GM19468 (cell line): ENCODE results near the gene PTPN14.
"Not testable (repeated sequence)": the region's sequence is repeated elsewhere in the genome, so short reads cannot be mapped to it uniquely, and the experiment has no call there.

Source experiments
- ATAC-seq: cut with Tn5 transposase; IDR thresholded peaks from one replicate; pipeline ENCODE4 v1.9.1; 2021; ENCODE audit warnings: mild to moderate bottlenecking, moderate library complexity, moderate number of reproducible peaks; ENCODE audit not compliant: unreplicated experiment; ENCODE audit errors: extremely low read depth

Gene PTPN14

GRCh38 chr1:214514032-214514818 lies 37.2 kb downstream of the PTPN14 start:
- no peak for ATAC-seq

GRCh38 chr1:214513394-214513793 lies 38.0 kb downstream of the PTPN14 start:
- no peak for ATAC-seq

- ATAC-seq: no peak
Observed at GRCh38 chr1:214511639-214511998, 39.8 kb downstream of the PTPN14 start.

GRCh38 chr1:214510914-214511638 lies 40.3 kb downstream of the PTPN14 start:
- no peak for ATAC-seq

- no peak for ATAC-seq
Observed at GRCh38 chr1:214510477-214510876, 40.9 kb downstream of the PTPN14 start.

- not testable (repeated sequence) for ATAC-seq
Observed at GRCh38 chr1:214509622-214510021, 41.8 kb downstream of the PTPN14 start.

GRCh38 chr1:214506972-214507431 lies 44.4 kb downstream of the PTPN14 start:
- peak; percentile 76 for ATAC-seq

GRCh38 chr1:214505134-214505533 lies 46.3 kb downstream of the PTPN14 start:
- no peak for ATAC-seq

- ATAC-seq: no peak
Observed at GRCh38 chr1:214504330-214504729, 47.1 kb downstream of the PTPN14 start.

GRCh38 chr1:214503553-214503952 lies 47.8 kb downstream of the PTPN14 start:
- no peak for ATAC-seq

GRCh38 chr1:214500340-214501055 lies 50.9 kb downstream of the PTPN14 start:
- ATAC-seq: no peak

- no peak for ATAC-seq
Observed at GRCh38 chr1:214499732-214500131, 51.7 kb downstream of the PTPN14 start.

- no peak for ATAC-seq
Observed at GRCh38 chr1:214498021-214498420, 53.4 kb downstream of the PTPN14 start.

- ATAC-seq: no peak
Observed at GRCh38 chr1:214496126-214496525, 55.3 kb downstream of the PTPN14 start.

GRCh38 chr1:214494706-214495105 lies 56.7 kb downstream of the PTPN14 start:
- ATAC-seq: no peak

- ATAC-seq: not testable (repeated sequence)
Observed at GRCh38 chr1:214494179-214494578, 57.2 kb downstream of the PTPN14 start.

- ATAC-seq: no peak
Observed at GRCh38 chr1:214493126-214493796, 58.1 kb downstream of the PTPN14 start.

- no peak for ATAC-seq
Observed at GRCh38 chr1:214492401-214493075, 58.9 kb downstream of the PTPN14 start.

GRCh38 chr1:214491468-214492146 lies 59.8 kb downstream of the PTPN14 start:
- ATAC-seq: no peak
